ENCODE results near the gene AK3. TPM values are rescaled to one million over a fixed set of nuclear protein-coding genes. Genes with fewer than 3 reads are reported as not detected.
"Not testable (repeated sequence)": the region's sequence is repeated elsewhere in the genome, so short reads cannot be mapped to it uniquely, and the experiment has no call there.

Gene AK3
- total RNA-seq: 100 to 1,000 TPM in 1 of 3 donors, 10 to 100 TPM in 2; 80.3 to 123 (median 84.6) TPM

DNA sequence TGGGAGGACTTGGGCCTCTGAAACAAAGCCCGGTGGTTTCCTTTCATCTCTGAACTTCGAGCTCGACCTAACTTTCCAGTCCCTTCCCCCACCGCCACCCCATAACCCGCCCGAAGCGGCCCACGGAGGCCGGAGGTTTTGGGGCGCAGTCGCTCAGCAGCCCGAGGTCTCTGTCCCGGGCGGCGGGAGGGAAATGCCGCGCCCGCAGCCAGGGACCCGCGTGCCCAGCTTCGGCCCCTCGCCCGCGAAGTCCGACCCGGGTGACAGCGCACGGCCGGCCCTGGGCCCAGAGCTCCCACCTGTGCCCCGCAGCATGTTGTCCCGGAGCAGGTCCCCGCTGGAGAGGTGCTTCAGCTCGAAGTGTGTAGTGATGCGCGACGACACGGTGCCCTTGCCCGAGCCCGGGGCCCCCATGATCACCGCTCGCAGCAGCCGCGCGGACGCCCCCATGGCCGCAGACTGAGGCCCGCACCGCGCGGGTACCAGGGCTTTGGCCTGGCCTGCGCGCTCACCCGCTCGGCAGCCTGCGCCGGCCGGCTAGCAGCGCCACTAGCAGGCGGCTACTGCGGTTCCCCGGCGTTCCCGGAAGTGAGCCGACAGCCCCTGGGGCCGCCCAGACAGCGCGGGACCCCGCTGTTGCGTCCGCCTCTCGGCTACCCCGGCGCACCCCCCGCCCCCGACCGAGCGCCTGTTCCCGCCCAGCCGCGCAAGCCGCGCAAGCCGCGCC, at the start of gene AK3:
Gene AK3 (minus strand): TSS at position 565 of the 727 bp plus-strand sequence. CDS start 115 bp downstream, at position 450.
- peak; percentile 29 for TF ChIP-seq POLR2A (IDR thresholded peaks at IDR 0.05)
- TF ChIP-seq, protein P1, sequence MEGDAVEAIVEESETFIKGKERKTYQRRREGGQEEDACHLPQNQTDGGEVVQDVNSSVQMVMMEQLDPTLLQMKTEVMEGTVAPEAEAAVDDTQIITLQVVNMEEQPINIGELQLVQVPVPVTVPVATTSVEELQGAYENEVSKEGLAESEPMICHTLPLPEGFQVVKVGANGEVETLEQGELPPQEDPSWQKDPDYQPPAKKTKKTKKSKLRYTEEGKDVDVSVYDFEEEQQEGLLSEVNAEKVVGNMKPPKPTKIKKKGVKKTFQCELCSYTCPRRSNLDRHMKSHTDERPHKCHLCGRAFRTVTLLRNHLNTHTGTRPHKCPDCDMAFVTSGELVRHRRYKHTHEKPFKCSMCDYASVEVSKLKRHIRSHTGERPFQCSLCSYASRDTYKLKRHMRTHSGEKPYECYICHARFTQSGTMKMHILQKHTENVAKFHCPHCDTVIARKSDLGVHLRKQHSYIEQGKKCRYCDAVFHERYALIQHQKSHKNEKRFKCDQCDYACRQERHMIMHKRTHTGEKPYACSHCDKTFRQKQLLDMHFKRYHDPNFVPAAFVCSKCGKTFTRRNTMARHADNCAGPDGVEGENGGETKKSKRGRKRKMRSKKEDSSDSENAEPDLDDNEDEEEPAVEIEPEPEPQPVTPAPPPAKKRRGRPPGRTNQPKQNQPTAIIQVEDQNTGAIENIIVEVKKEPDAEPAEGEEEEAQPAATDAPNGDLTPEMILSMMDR (IDR thresholded peaks at IDR 0.05): peak in 1 of 3 donors; percentile 10
- TF ChIP-seq POLR2AphosphoS5 (IDR thresholded peaks at IDR 0.05): peak; percentile 54 to 81 (median 63)
- DNase-seq (ENCODE audit: low spot score in 2 of 2): peak; percentile 77 to 86
- Histone ChIP-seq H3K36me3 (no peaks in the 10 kb centered on the region), H3K9me3 (no peaks in the 10 kb centered on the region), H3K27ac (peak within 1 kb of the TSS; percentile 94 to 98), H3K4me1 (peaks cover 0 to 5% of the 10 kb centered on the region in 2 donors), H3K27me3 (no peaks in the 10 kb centered on the region), H3K4me3 (peak within 1 kb of the TSS; percentile 73 to 87 (median 76))
- intact Hi-C loops (cut with DNase I; ENCODE audit: low total_unique reads): no loop called here

DNA sequence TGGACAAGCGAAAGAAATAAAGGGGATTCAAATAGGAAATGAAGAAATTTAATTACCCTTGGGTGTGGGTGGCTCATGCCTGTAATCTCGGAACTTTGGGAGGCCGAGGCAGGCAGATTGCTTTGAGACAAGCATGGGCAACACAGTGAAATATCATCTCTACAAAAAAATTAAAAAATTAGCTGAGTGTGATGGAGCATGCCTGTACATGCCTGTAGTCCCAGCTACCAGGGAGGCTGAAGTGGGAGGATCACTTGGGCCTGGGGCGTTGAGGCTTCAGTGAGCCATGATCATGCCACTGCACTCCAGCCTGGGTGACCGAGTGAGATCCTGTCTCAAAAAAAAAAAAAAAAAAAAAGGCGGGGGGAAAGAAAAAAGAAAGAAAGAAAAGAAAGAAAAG, 47.7 kb upstream of the AK3 start:
- DNase-seq (ENCODE audit: low spot score in 2 of 2): no peak
- H3K9me3 ChIP-seq: no peaks in the 10 kb centered on the region
- no peaks in the 10 kb centered on the region for H3K4me1 ChIP-seq
- H3K4me3 ChIP-seq: no peak overlapping the region
- no peaks in the 10 kb centered on the region for H3K27me3 ChIP-seq
- H3K36me3 ChIP-seq: no peaks in the 10 kb centered on the region
- TF ChIP-seq, protein P1 (IDR thresholded peaks at IDR 0.05): no peak
- no peak for TF ChIP-seq POLR2AphosphoS5 (IDR thresholded peaks at IDR 0.05)
- no peak for TF ChIP-seq POLR2A (IDR thresholded peaks at IDR 0.05)
- intact Hi-C loops (cut with DNase I; ENCODE audit: low total_unique reads): loop anchor here (1.0 kb wide), 1 partner anchor 7 kb away; no protein-coding TSS in a partner anchor
- no peak overlapping the region for H3K27ac ChIP-seq

DNA sequence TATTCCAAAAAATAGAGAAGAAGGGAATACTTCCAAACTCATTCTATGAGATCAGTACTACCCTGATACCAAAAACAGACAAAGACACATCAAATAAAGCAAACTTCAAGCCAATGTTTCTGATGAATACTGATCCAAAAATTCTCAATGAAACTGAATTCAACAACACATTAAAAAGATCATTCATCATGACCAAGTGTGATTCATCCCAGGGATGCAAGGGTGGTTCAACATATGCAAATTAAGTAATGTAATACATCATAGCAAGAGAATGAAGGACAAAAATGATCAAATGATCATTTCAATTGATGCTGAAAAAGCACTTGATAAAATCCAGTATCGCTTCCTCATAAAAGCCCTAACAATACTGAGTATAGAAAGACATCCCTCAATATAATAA, 46.9 kb upstream of the AK3 start:
- TF ChIP-seq POLR2A (IDR thresholded peaks at IDR 0.05) (no peak), POLR2AphosphoS5 (IDR thresholded peaks at IDR 0.05) (no peak)
- TF ChIP-seq, protein P1 (IDR thresholded peaks at IDR 0.05): no peak
- intact Hi-C loops (cut with DNase I; ENCODE audit: low total_unique reads): no loop called here
- H3K27me3 ChIP-seq: no peaks in the 10 kb centered on the region

DNA sequence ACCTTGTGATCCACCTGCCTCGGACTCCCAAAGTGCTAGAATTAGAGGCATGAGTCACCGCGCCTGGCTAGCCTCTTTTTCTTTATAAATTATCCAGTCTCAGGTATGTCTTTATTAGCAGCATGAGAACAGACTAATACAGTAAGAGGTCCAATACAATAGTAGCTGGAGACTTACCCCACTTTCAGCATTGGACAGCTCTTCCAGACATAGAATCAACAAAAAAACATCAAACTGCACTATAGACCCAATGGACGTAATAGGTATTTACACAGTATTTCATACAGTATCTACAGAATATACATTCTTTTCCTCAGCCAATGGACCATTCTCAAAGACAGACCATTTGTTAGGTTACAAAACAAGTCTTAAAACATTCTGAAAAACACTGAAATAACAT, 45.6 kb upstream of the AK3 start:
- H3K27me3 ChIP-seq: no peaks in the 10 kb centered on the region
- no peak for DNase-seq (ENCODE audit: low spot score in 2 of 2)
- no peak overlapping the region for H3K4me3 ChIP-seq
- H3K36me3 ChIP-seq: no peaks in the 10 kb centered on the region
- no peaks in the 10 kb centered on the region for H3K4me1 ChIP-seq
- TF ChIP-seq, protein P1 (IDR thresholded peaks at IDR 0.05): no peak
- no peak for TF ChIP-seq POLR2A (IDR thresholded peaks at IDR 0.05)
- no peak for TF ChIP-seq POLR2AphosphoS5 (IDR thresholded peaks at IDR 0.05)
- H3K27ac ChIP-seq: no peak overlapping the region
- no peaks in the 10 kb centered on the region for H3K9me3 ChIP-seq
- intact Hi-C loops (cut with DNase I; ENCODE audit: low total_unique reads): no loop called here

More for the DNA sequence above, 46.9 kb upstream of the AK3 start:
- no peak overlapping the region for H3K27ac ChIP-seq
- no peak for DNase-seq (ENCODE audit: low spot score in 2 of 2)
- H3K4me3 ChIP-seq: no peak overlapping the region
- H3K4me1 ChIP-seq: no peaks in the 10 kb centered on the region
- H3K9me3 ChIP-seq: no peaks in the 10 kb centered on the region
- no peaks in the 10 kb centered on the region for H3K36me3 ChIP-seq

DNA sequence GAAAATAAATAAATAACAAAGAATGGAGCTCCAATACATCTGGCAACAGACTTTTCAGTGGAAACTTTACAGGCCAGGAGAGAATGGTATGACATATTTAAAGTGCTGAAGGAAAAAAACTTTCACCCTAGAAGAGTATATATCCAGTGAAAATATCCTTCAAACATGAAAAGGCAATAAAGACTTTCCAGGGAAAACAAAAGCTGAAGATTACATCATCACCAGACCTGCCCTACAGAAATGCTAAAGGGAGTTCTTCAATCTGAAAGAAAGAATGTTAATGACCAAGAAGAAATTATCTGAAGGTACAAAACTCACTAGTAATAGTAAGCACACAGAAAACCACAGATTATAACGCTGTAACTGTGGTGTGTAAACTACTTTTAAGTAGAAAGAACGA, 43.4 kb upstream of the AK3 start:
- H3K9me3 ChIP-seq: no peaks in the 10 kb centered on the region
- TF ChIP-seq, protein P1 (IDR thresholded peaks at IDR 0.05): no peak
- TF ChIP-seq POLR2AphosphoS5 (IDR thresholded peaks at IDR 0.05) (no peak), POLR2A (IDR thresholded peaks at IDR 0.05) (no peak)
- intact Hi-C loops (cut with DNase I; ENCODE audit: low total_unique reads): no loop called here

DNA sequence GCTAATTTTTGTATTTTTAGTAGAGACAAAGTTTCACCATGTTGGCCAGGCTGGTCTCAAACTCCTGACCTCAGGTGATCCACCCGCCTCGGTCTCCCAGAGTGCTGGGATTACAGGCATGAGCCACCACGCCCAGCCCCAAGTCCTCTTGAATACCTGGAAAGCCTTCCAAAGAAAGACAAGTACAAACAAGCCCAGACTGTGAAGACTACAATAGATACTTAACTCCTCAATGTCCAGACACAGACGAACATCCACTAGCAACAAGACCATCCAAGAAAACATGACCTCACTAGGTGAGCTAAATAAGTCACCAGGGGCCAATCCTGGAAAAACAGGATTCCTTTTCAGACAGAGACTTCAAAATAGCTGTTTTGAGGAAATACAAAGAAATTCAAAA, 42.2 kb upstream of the AK3 start:
- H3K27me3 ChIP-seq; H3K9me3 ChIP-seq; H3K27ac ChIP-seq; H3K4me3 ChIP-seq; H3K4me1 ChIP-seq; intact Hi-C loops (cut with DNase I; ENCODE audit: low total_unique reads); DNase-seq (ENCODE audit: low spot score in 2 of 2); H3K36me3 ChIP-seq: not testable (repeated sequence)

More for the DNA sequence above, 43.4 kb upstream of the AK3 start:
- H3K27ac ChIP-seq: no peak overlapping the region
- no peaks in the 10 kb centered on the region for H3K27me3 ChIP-seq
- no peak for DNase-seq (ENCODE audit: low spot score in 2 of 2)
- no peaks in the 10 kb centered on the region for H3K4me1 ChIP-seq
- H3K4me3 ChIP-seq: no peak overlapping the region
- H3K36me3 ChIP-seq: no peaks in the 10 kb centered on the region

Measured in breast epithelium (tissue), 4 donors.